ENCODE measurements around the gene TBPL1. TPM values are rescaled to one million over a fixed set of nuclear protein-coding genes. Genes with fewer than 3 reads are reported as not detected.

The TBPL1 gene
- total and polyA plus RNA-seq, 2 of the 8 experiments (the other 6 are each of a cell fraction or from before 2014, with no cell fraction given), result 32.5 to 67.0 TPM

- H2BK12ac ChIP-seq (ENCODE audit: low read depth, low read length), result 0 out of 2 replicates have a peak overlapping the region, but pooled peaks have one; percentile 88
- DNase-seq (ENCODE audit: low read depth in 1 of 2, low spot score in 2 of 2) (no peak), FAIRE-seq (no peak)
- H2BK20ac ChIP-seq (ENCODE audit: low read length), result 0 out of 2 replicates have a peak overlapping the region, but pooled peaks have one; percentile 44
- ChIA-PET POLR2A (ENCODE audit: partially characterized antibody) (no interaction called here), CTCF (ENCODE audit: partially characterized antibody) (interaction anchor here (0.5 to 5.3 kb wide), 8 partner anchors 16 to 136 kb away, joined by 3 to 31 read pairs (median 6); no protein-coding TSS in a partner anchor)
- no peaks in the 10 kb centered on the region; the same call in 1 of the 2 replicates for H3K79me1 ChIP-seq (ENCODE audit: low read depth, low read length)
- no peak overlapping the region for H2BK5ac ChIP-seq (ENCODE audit: low read depth, low read length)
- H3K18ac ChIP-seq (ENCODE audit: extremely low read depth, low read length), result no peak overlapping the region
- H3K36me3 ChIP-seq (ENCODE audit: control insufficient read depth in 2 of 4, insufficient read depth in 4 of 4, low read length in 3 of 4), result no peaks in the 10 kb centered on the region
- H3K56ac ChIP-seq (replicated peaks; ENCODE audit: insufficient read length, low read depth, low read length), result no peak overlapping the region
- H3K9me3 ChIP-seq (ENCODE audit: insufficient read depth in 2 of 2, low read depth in 1 of 2, low read length in 1 of 2), result no peaks in the 10 kb centered on the region; a peak in 1 of 4 replicates
- no peak overlapping the region for H2BK120ac ChIP-seq (replicated peaks; ENCODE audit: low read depth, low read length)
- no peak overlapping the region for H3K4me3 ChIP-seq (ENCODE audit: extremely low read depth in 1 of 4, insufficient read depth in 2 of 4, low read depth in 3 of 4, low read length in 4 of 4)
- H3K14ac ChIP-seq (ENCODE audit: insufficient read length), result no peak overlapping the region
- H3K4ac ChIP-seq (replicated peaks; ENCODE audit: insufficient read length, low read depth, low read length), result no peak overlapping the region
- H4K8ac ChIP-seq (ENCODE audit: extremely low read depth, insufficient read depth, low read length), result no peak overlapping the region
- no peaks in the 10 kb centered on the region for H4K20me1 ChIP-seq (replicated peaks in 1 of 2; ENCODE audit: control insufficient read depth in 1 of 2, insufficient read depth in 2 of 2, low read length in 2 of 2)
- H3K9ac ChIP-seq (replicated peaks in 1 of 4; ENCODE audit: extremely low read depth in 1 of 4, low read depth in 3 of 4, low read length in 3 of 4), result no peak overlapping the region
- no peak overlapping the region for H4K5ac ChIP-seq (ENCODE audit: insufficient read length, low read depth, low read length)
- H2BK15ac ChIP-seq (ENCODE audit: low read length), result no peak overlapping the region
- no peak overlapping the region for H2AFZ ChIP-seq (ENCODE audit: low read length)
- no peak overlapping the region for H3K4me2 ChIP-seq (ENCODE audit: insufficient read depth in 1 of 2, low read depth in 2 of 2, low read length in 2 of 2)
- H3K27me3 ChIP-seq (replicated peaks in 1 of 4; ENCODE audit: control insufficient read depth in 3 of 4, extremely low read depth in 1 of 4, insufficient read depth in 3 of 4, low read length in 3 of 4), result no peaks in the 10 kb centered on the region
- no peak overlapping the region for H3K23ac ChIP-seq (ENCODE audit: insufficient read length)
- no peak overlapping the region for H2AK5ac ChIP-seq (ENCODE audit: low read depth, low read length)
- H3K79me2 ChIP-seq (ENCODE audit: control insufficient read depth in 1 of 2, insufficient read depth in 2 of 2, low read length in 2 of 2), result no peaks in the 10 kb centered on the region
- no peak overlapping the region for H3K27ac ChIP-seq (ENCODE audit: low read depth, low read length)
- H3K4me1 ChIP-seq (replicated peaks in 1 of 4; ENCODE audit: control insufficient read depth in 3 of 4, insufficient read depth in 4 of 4, low read length in 3 of 4), result peaks cover 0 to 5% (median 3%) of the 10 kb centered on the region in 4 experiments; a peak in 4 of 7 replicates
- WGBS, 2 experiments (ENCODE audit: extremely low coverage in 1 of 2, insufficient coverage in 1 of 2, insufficient read length in 1 of 2, insufficient replicate concordance in 2 of 2, low coverage in 1 of 2, low lambda C conversion rate in 2 of 2, missing lambda C conversion rate in 1 of 2), result 77% methylated on average over 3 of the region's 3 CpGs; no CpG with 5 or more reads in 1 of the 2 experiments
- no peak overlapping the region for H4K91ac ChIP-seq (replicated peaks; ENCODE audit: insufficient read length, low read length)
- no peaks in the 10 kb centered on the region for H3K23me2 ChIP-seq (ENCODE audit: low read depth, low read length)
- TF ChIP-seq RNF2 (IDR thresholded peaks at IDR 0.05; ENCODE audit: borderline replicate concordance, low read depth, low read length, missing control alignments, poor library complexity, severe bottlenecking) (no peak), TAF1 (IDR thresholded peaks at IDR 0.05; ENCODE audit: low read depth, low read length) (no peak), CBX5 (IDR thresholded peaks at IDR 0.05; ENCODE audit: low read depth, low read length) (no peak), TEAD4 (IDR thresholded peaks at IDR 0.05; ENCODE audit: low read depth, low read length) (no peak), CHD2 (IDR thresholded peaks at IDR 0.05; ENCODE audit: low read length) (no peak), ASH2L (IDR thresholded peaks at IDR 0.05; ENCODE audit: low read length) (no peak), TAF7 (optimal IDR thresholded peaks at IDR 0.05; ENCODE audit: borderline replicate concordance, low read depth, low read length) (no peak), SIRT6 (IDR thresholded peaks at IDR 0.05; ENCODE audit: low read length) (no peak), SAP30 (IDR thresholded peaks at IDR 0.05; ENCODE audit: insufficient read depth, insufficient replicate concordance, low read length) (no peak), MAFK (IDR thresholded peaks at IDR 0.05; ENCODE audit: low read depth, low read length) (no peak), FOSL1 (IDR thresholded peaks at IDR 0.05; ENCODE audit: insufficient read depth, low read depth, low read length) (no peak), SIN3A (conservative IDR thresholded peaks at IDR 0.05 in 1 of 2, IDR thresholded peaks at IDR 0.05 in 1 of 2; ENCODE audit: low read depth in 1 of 2, low read length in 2 of 2) (no peak), BACH1 (IDR thresholded peaks at IDR 0.05; ENCODE audit: low read length) (no peak), RAD21 (IDR thresholded peaks at IDR 0.05 in 1 of 2, conservative IDR thresholded peaks at IDR 0.05 in 1 of 2; ENCODE audit: low read depth in 2 of 2, low read length in 2 of 2) (no peak)
Measured at GRCh38 chr6:133995758-133996157, 42.7 kb downstream of the TBPL1 start.
